WTC11 (cell line): ENCODE measurements around the gene IGFALS.

Experiments used
- CTCF ChIP-seq: fragments of 200-600 bp; IDR thresholded peaks from 2 replicates; pipeline ENCODE4 v1.8.0; 2022; ENCODE audit warnings: antibody characterized with exemption
- GTF2I ChIP-seq: fragments of 250-450 bp; sonication (Bioruptor Pico); conservative IDR thresholded peaks from 2 replicates; pipeline ENCODE4 v1.4.0; 2021; ENCODE audit warnings: mild to moderate bottlenecking
- MAX ChIP-seq: sonication (generic); formaldehyde crosslinking; IDR thresholded peaks from 2 replicates; pipeline ENCODE4 v1.8.0; 2022; ENCODE audit warnings: mild to moderate bottlenecking, missing genetic modification reagents
- NR3C1 ChIP-seq: sonication (generic); formaldehyde crosslinking; conservative IDR thresholded peaks from 2 replicates; pipeline ENCODE4 v1.8.1; 2023; ENCODE audit warnings: low read depth, mild to moderate bottlenecking, missing genetic modification reagents
- SP1 ChIP-seq: sonication (generic); formaldehyde crosslinking; conservative IDR thresholded peaks from 2 replicates; pipeline ENCODE4 v1.8.1; 2022; ENCODE audit warnings: missing genetic modification reagents
- USF2 ChIP-seq: sonication (generic); formaldehyde crosslinking; IDR thresholded peaks from 2 replicates; pipeline ENCODE4 v1.8.1; 2023; ENCODE audit warnings: mild to moderate bottlenecking, missing genetic modification reagents, moderate library complexity
- ZNF138 ChIP-seq: sonication (generic); formaldehyde crosslinking; conservative IDR thresholded peaks from 2 replicates; pipeline ENCODE4 v1.8.1; 2022; ENCODE audit warnings: mild to moderate bottlenecking, moderate library complexity, missing genetic modification reagents
- TF ChIP-seq, protein P1 (sequence below): sonication (generic); formaldehyde crosslinking; IDR thresholded peaks from 2 replicates; pipeline ENCODE4 v1.8.1; 2022; ENCODE audit warnings: missing genetic modification reagents, borderline replicate concordance

- TF ChIP-seq USF2 (CRISPR knock-in tag) (no peak), SP1 (CRISPR knock-in tag) (no peak), MAX (CRISPR knock-in tag) (no peak), ZNF138 (CRISPR knock-in tag) (no peak), CTCF (no peak), NR3C1 (CRISPR knock-in tag) (no peak), GTF2I (CRISPR knock-in tag) (no peak)
- TF ChIP-seq, protein P1, sequence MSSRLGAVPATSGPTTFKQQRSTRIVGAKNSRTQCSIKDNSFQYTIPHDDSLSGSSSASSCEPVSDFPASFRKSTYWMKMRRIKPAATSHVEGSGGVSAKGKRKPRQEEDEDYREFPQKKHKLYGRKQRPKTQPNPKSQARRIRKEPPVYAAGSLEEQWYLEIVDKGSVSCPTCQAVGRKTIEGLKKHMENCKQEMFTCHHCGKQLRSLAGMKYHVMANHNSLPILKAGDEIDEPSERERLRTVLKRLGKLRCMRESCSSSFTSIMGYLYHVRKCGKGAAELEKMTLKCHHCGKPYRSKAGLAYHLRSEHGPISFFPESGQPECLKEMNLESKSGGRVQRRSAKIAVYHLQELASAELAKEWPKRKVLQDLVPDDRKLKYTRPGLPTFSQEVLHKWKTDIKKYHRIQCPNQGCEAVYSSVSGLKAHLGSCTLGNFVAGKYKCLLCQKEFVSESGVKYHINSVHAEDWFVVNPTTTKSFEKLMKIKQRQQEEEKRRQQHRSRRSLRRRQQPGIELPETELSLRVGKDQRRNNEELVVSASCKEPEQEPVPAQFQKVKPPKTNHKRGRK (CRISPR knock-in tag) = no peak
These were observed 28.5 kb upstream of the IGFALS start for GRCh38 chr16:1821861-1822611.
